ENCODE results near the gene RAB3A.

Gene RAB3A

DNA sequence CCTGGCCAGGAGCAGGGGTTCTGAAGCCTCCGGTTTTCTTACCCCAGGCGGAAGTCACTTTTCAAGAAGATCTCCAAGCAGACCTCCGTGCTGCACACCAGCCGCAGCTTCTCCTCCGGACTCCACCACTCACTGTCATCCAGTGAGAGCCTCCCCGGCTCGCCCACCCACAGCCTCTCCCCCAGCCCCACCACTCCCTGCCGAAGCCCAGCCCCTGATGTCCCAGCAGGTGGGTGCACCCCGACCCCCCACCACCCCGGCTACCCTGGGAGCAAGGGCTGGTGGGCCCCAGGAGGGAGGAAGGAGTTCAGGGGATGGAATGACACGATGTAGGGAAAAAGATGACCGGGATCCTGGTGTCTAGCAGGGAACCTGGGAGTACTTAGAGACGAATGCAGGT lies 56.4 kb downstream of the RAB3A start:
- no peak for DNase-seq (ENCODE audit: low spot score)
